GM20000 (cell line): ENCODE measurements around the gene PLA2G4D.
"Not testable (repeated sequence)": the region's sequence is repeated elsewhere in the genome, so short reads cannot be mapped to it uniquely, and the experiment has no call there.

Experiments
- DNase-seq: peaks from one replicate; pipeline ENCODE4 v3.0.0; 2012; ENCODE audit warnings: low spot score
- CTCF ChIP-seq: IDR thresholded peaks from 2 replicates; pipeline ENCODE4 v1.5.1; 2012; ENCODE audit warnings: mild to moderate bottlenecking, control low read depth; ENCODE audit errors: extremely low read depth, missing control alignments

PLA2G4D gene

GRCh38 chr15:42100021-42100800 lies 5.8 kb upstream of the PLA2G4D start:
- DNase-seq, result no peak
- TF ChIP-seq CTCF, result no peak

- DNase-seq, result no peak
These were observed 2.7 kb upstream of the PLA2G4D start for GRCh38 chr15:42097018-42097417.

GRCh38 chr15:42093966-42094365 lies 396 bp downstream of the PLA2G4D start:
- DNase-seq, result no peak
- TF ChIP-seq CTCF, result no peak

More at GRCh38 chr15:42097018-42097417, 2.7 kb upstream of the PLA2G4D start:
- TF ChIP-seq CTCF, result no peak

- TF ChIP-seq CTCF, result no peak
- DNase-seq, result no peak
These were observed 1.7 kb downstream of the PLA2G4D start for GRCh38 chr15:42092398-42093318.

- DNase-seq, result not testable (repeated sequence)
These were observed 2.5 kb downstream of the PLA2G4D start for GRCh38 chr15:42091753-42092397.

GRCh38 chr15:42090781-42091180 lies 3.6 kb downstream of the PLA2G4D start:
- no peak for TF ChIP-seq CTCF
- no peak for DNase-seq

GRCh38 chr15:42090370-42090769 lies 4.0 kb downstream of the PLA2G4D start:
- no peak for TF ChIP-seq CTCF
- DNase-seq, result no peak
